DOHH2 (cell line): Measurements from ENCODE around the gene ZNHIT1.

Experiments
- CTCF ChIP-seq: fragments of 200-600 bp; sonication (generic); IDR thresholded peaks from one replicate; pipeline ENCODE4 v1.5.1; 2014; ENCODE audit warnings: antibody characterized with exemption, mild to moderate bottlenecking, low read depth, low read length; ENCODE audit not compliant: poor library complexity, severe bottlenecking
- EZH2phosphoT487 ChIP-seq: fragments of 200-600 bp; sonication (generic); IDR thresholded peaks from 2 replicates; pipeline ENCODE4 v1.6.1; 2017; ENCODE audit warnings: borderline replicate concordance, mild to moderate bottlenecking, antibody characterized with exemption, low read length, moderate library complexity, mixed read lengths

GRCh38 chr7:101186844-101187428 lies 31.0 kb upstream of the ZNHIT1 start:
- no peak for TF ChIP-seq CTCF
- TF ChIP-seq EZH2phosphoT487, result no peak
